ENCODE results near the gene GABBR1. TPM values are rescaled to one million over a fixed set of nuclear protein-coding genes. Genes with fewer than 3 reads are reported as not detected.

The GABBR1 gene
- total RNA-seq, 1 donor from 2014 or later, result 138 TPM

DNA sequence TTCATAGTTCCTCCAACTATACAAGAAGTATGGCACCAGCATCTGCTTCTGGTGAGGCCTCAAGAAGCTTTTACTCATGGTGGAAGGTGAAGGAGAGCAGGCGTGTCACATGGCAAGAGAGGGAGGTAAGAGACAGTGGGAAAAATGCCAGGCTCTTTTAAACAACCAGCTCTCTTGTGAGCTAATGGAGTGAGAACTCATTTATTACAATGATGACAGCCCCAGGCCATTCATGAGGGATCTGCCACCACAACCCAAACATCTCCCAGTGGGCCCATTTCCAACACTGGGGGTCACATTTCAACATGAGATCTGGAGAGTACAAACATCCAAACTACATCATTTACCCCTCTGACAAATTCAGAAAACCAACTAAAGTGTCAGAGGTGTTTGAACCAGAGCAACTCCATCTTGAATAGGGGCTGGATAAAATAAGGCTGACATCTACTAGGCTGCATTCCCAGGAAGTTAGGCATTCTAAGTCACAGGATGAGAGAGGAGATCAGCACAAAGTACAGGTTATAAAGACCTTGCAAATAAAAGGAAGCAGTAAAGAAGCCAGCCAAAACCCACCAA is 71.3 kb downstream of the GABBR1 start:
- DNase-seq (ENCODE audit: low spot score in 2 of 2, unreplicated experiment in 2 of 2), result no peak
- H3K4me3 Mint-ChIP-seq, result no peak overlapping the region
- H3K27me3 Mint-ChIP-seq (ENCODE audit: low read depth), result peaks cover 78% of the 10 kb centered on the region
- H3K36me3 Mint-ChIP-seq, result no peaks in the 10 kb centered on the region
- no peak overlapping the region for H3K27ac Mint-ChIP-seq
- H3K9me3 Mint-ChIP-seq, result no peaks in the 10 kb centered on the region
- H3K4me1 Mint-ChIP-seq, result no peaks in the 10 kb centered on the region
- no peak for TF ChIP-seq CTCF (IDR thresholded peaks at IDR 0.05; ENCODE audit: unreplicated experiment)

GRCh38 chr6:29561091-29561490 is 71.9 kb downstream of the GABBR1 start:
- H3K9me3 Mint-ChIP-seq, result no peaks in the 10 kb centered on the region
- H3K4me3 Mint-ChIP-seq, result no peak overlapping the region
- peaks cover 79% of the 10 kb centered on the region for H3K27me3 Mint-ChIP-seq (ENCODE audit: low read depth)
- DNase-seq (ENCODE audit: low spot score in 2 of 2, unreplicated experiment in 2 of 2), result no peak
- H3K27ac Mint-ChIP-seq, result no peak overlapping the region
- no peaks in the 10 kb centered on the region for H3K4me1 Mint-ChIP-seq
- H3K36me3 Mint-ChIP-seq, result no peaks in the 10 kb centered on the region
- TF ChIP-seq CTCF (IDR thresholded peaks at IDR 0.05; ENCODE audit: unreplicated experiment), result no peak

- H3K27ac Mint-ChIP-seq, result no peak within 1 kb of the TSS
Observed at GRCh38 chr6:29559524-29560287, 73.3 kb downstream of the GABBR1 start, which contains the start of gene UBD. Gene UBD (minus strand): TSS chr6:29559732. CDS start chr6:29559701, 31 bp downstream.

DNA sequence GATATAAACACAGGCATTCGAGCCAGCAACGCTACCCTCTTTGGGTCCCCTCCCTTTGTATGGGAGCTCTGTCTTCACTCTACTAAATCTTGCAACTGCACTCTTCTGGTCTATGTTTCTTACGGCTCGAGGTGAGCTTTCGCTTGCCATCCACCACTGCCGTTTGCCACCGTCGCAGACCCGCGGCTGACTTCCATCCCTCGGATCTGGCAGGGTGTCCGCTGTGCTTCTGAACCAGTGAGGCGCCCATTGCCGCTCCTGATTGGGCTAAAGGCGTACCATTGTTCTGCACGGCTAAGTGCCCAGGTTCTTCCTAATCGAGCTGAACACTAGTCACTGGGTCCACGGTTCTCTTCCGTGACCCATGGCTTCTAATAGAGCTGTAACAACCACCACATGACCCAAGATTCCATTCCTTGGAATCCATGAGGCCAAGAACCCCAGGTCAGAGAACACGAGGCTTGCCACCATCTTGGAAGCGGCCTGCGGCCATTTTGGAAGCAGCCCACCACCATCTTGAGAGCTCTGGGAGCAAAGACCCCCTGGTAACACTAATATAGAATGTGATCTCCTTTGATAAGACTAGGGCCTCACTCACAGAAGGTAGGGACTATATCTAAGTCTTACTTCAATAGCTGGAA is 74.4 kb downstream of the GABBR1 start:
- no peak overlapping the region for H3K27ac Mint-ChIP-seq
- peaks cover 89% of the 10 kb centered on the region for H3K27me3 Mint-ChIP-seq (ENCODE audit: low read depth)
- H3K36me3 Mint-ChIP-seq, result no peaks in the 10 kb centered on the region
- H3K4me3 Mint-ChIP-seq, result no peak overlapping the region
- H3K9me3 Mint-ChIP-seq, result no peaks in the 10 kb centered on the region
- no peak for DNase-seq (ENCODE audit: low spot score in 2 of 2, unreplicated experiment in 2 of 2)
- peaks cover 4% of the 10 kb centered on the region for H3K4me1 Mint-ChIP-seq
- no peak for TF ChIP-seq CTCF (IDR thresholded peaks at IDR 0.05; ENCODE audit: unreplicated experiment)

More at GRCh38 chr6:29559524-29560287, 73.3 kb downstream of the GABBR1 start, which contains the start of gene UBD:
- no peak for DNase-seq (ENCODE audit: low spot score in 2 of 2, unreplicated experiment in 2 of 2)
- Mint-ChIP-seq H3K27me3 (ENCODE audit: low read depth) (peaks cover 80% of the 10 kb centered on the region), H3K4me1 (no peaks in the 10 kb centered on the region), H3K4me3 (no peak within 1 kb of the TSS), H3K9me3 (no peaks in the 10 kb centered on the region), H3K36me3 (no peaks in the 10 kb centered on the region)
- TF ChIP-seq CTCF (IDR thresholded peaks at IDR 0.05; ENCODE audit: unreplicated experiment), result no peak

DNA sequence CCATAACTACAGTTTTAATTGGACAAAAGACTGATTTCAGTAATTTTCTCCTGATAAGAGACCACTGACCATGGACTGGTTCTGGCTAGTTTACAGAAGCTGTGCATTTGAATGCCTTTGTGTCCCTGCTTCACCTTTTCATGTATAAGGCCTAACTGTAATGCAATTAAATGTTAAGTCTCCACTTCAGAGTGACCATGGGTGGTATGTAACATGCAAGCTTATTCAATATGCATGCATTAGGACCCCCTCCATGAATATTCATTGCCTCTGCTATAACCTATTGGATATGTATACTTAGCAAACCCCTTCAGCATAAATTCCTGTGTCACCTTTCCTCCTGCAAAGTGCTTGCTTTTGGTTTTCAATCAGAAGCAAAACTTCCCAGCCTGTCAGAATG is 75.7 kb downstream of the GABBR1 start:
- no peak for DNase-seq (ENCODE audit: low spot score in 2 of 2, unreplicated experiment in 2 of 2)
- Mint-ChIP-seq H3K27me3 (ENCODE audit: low read depth) (peaks cover 89% of the 10 kb centered on the region), H3K27ac (no peak overlapping the region), H3K4me1 (peaks cover 8% of the 10 kb centered on the region), H3K9me3 (no peaks in the 10 kb centered on the region), H3K4me3 (no peak overlapping the region), H3K36me3 (no peaks in the 10 kb centered on the region)
- no peak for TF ChIP-seq CTCF (IDR thresholded peaks at IDR 0.05; ENCODE audit: unreplicated experiment)
